PC-3 (cell line): Measurements from ENCODE around the gene HSPA8. TPM values are rescaled to one million over a fixed set of nuclear protein-coding genes. Genes with fewer than 3 reads are reported as not detected.

Experiments used
- ATAC-seq: fragments of 200-7000 bp; cut with Tn5 transposase; 2 replicates; pipeline ENCODE4 v1.9.1; 2020; ENCODE audit warnings: mild to moderate bottlenecking, moderate library complexity
- Bru-seq: library from RNA; stranded (reverse); fragments of 400-500 nt; gene quantifications from one replicate; lab custom pipeline; 2021; lab: Mats Ljungman, UMichigan
- BruChase-seq, 2 experiments: library from RNA; stranded (reverse); fragments of 400-500 nt; gene quantifications; one replicate each; lab custom pipeline; 2021; lab: Mats Ljungman, UMichigan
- BruUV-seq: library from RNA; stranded (reverse); fragments of 400-500 nt; replicated peaks from 2 replicates; lab custom pipeline; 2021; lab: Mats Ljungman, UMichigan
- CTCF ChIA-PET: fragments of 300-600 bp; sonication (Branson Sonifier 250); formaldehyde crosslinking; loops from one replicate; lab custom pipeline; 2022; ENCODE audit warnings: antibody characterized with exemption; lab: Charles Lee
- POLR2A ChIA-PET: fragments of 300-600 bp; sonication (Branson Sonifier 250); formaldehyde crosslinking; loops from one replicate; lab custom pipeline; 2022; ENCODE audit warnings: antibody characterized with exemption; ENCODE audit not compliant: unreplicated experiment; lab: Charles Lee
- DNase-seq: peaks from one replicate; pipeline ENCODE4 v3.0.0-alpha.2; 2015
- H2AFZ ChIP-seq: fragments of 300-600 bp; sonication (generic); 2 replicates; pipeline ENCODE4 v1.6.0; 2016; ENCODE audit warnings: antibody characterized with exemption, low read length
- H3F3A ChIP-seq: fragments of 300-600 bp; sonication (generic); one replicate; pipeline ENCODE4 v1.6.0; 2017; ENCODE audit warnings: antibody characterized with exemption, low read length, control low read depth, mild to moderate bottlenecking; ENCODE audit not compliant: unreplicated experiment
- H3K27ac ChIP-seq: fragments of 300-600 bp; sonication (generic); 2 replicates; pipeline ENCODE4 v1.5.1; 2016; ENCODE audit warnings: mild to moderate bottlenecking, low read length
- H3K27me3 ChIP-seq: fragments of 300-600 bp; sonication (generic); 2 replicates; pipeline ENCODE4 v1.6.1; 2016; ENCODE audit warnings: low read length, mixed read lengths
- H3K36me3 ChIP-seq: fragments of 300-600 bp; sonication (generic); 2 replicates; pipeline ENCODE4 v1.6.1; 2016; ENCODE audit warnings: low read depth, mixed run types, low read length, mixed read lengths
- H3K4me1 ChIP-seq: fragments of 300-600 bp; sonication (generic); 2 replicates; pipeline ENCODE4 v1.5.1; 2016; ENCODE audit warnings: low read length; ENCODE audit not compliant: insufficient read depth
- H3K4me2 ChIP-seq: fragments of 300-600 bp; sonication (generic); 2 replicates; pipeline ENCODE4 v1.6.0; 2016; ENCODE audit warnings: low read length
- H3K4me3 ChIP-seq: fragments of 300-600 bp; sonication (generic); 2 replicates; pipeline ENCODE4 v1.5.1; 2016; ENCODE audit warnings: mild to moderate bottlenecking, low read length, mixed read lengths
- H3K79me2 ChIP-seq: fragments of 300-600 bp; sonication (generic); 2 replicates; pipeline ENCODE4 v1.6.1; 2017; ENCODE audit warnings: low read length, mixed read lengths
- H3K9ac ChIP-seq: fragments of 300-600 bp; sonication (generic); 2 replicates; pipeline ENCODE4 v1.6.0; 2016; ENCODE audit warnings: mild to moderate bottlenecking, low read length
- H3K9me2 ChIP-seq: fragments of 300-600 bp; sonication (generic); replicated peaks from 2 replicates; pipeline ENCODE4 v1.6.1; 2016; ENCODE audit warnings: mixed run types, low read length, mixed read lengths
- H3K9me3 ChIP-seq: fragments of 300-600 bp; sonication (generic); 2 replicates; pipeline ENCODE4 v1.6.1; 2016; ENCODE audit warnings: low read length, mixed read lengths
- H4K20me1 ChIP-seq: fragments of 300-600 bp; sonication (generic); 2 replicates; pipeline ENCODE4 v1.6.1; 2016; ENCODE audit warnings: low read length, mixed read lengths
- CTCF ChIP-seq: fragments of 300-600 bp; sonication (generic); conservative IDR thresholded peaks from 2 replicates; pipeline ENCODE4 v1.5.1; 2017; ENCODE audit warnings: antibody characterized with exemption, low read depth, mild to moderate bottlenecking, low read length
- EZH2 ChIP-seq: fragments of 300-600 bp; sonication (generic); IDR thresholded peaks from one replicate; pipeline ENCODE4 v1.6.1; 2017; ENCODE audit warnings: antibody characterized with exemption, mild to moderate bottlenecking, low read length; ENCODE audit not compliant: unreplicated experiment
- EZH2phosphoT487 ChIP-seq: fragments of 300-600 bp; sonication (generic); IDR thresholded peaks from 2 replicates; pipeline ENCODE4 v1.6.1; 2018; ENCODE audit warnings: mild to moderate bottlenecking, antibody characterized with exemption, low read length, borderline replicate concordance
- intact Hi-C: fragments of 100-400 bp; cut with micrococcal nuclease; formaldehyde crosslinking; loops from 2 replicates; pipeline ENCODE4 v1.9.0; 2023
- long read RNA-seq: library from polyadenylated mRNA; unstranded; transcript quantifications from one replicate; pipeline ENCODE4 v2.0.0, GENCODE V29; 2021; ENCODE audit not compliant: unreplicated experiment
- total RNA-seq: library from RNA; depleted of rRNA; stranded (reverse); fragments of >200 nt; gene quantifications from 2 replicates; pipeline ENCODE4 v1.2.3, GENCODE V29; 2014; rRNA removed

HSPA8 gene
- total RNA-seq (2,396 and 2,484 TPM in 2 replicates), Bru-seq, nascent RNA (percentile 99 among the genes with signal in this experiment), BruChase-seq, experiment 1, labeled RNA remaining after a 6-hour chase (percentile 100 among the genes with signal in this experiment), BruChase-seq, experiment 2, labeled RNA remaining after a 2-hour chase (percentile 100 among the genes with signal in this experiment)
- long read RNA-seq, transcript HSPA8-201 (8 exons, 2,186 nt) = minor isoform, 11 of 2,693 reads
- long read RNA-seq, transcript HSPA8-224 (9 exons, 2,463 nt) = major isoform, 2,017 of 2,693 reads
- long read RNA-seq, transcript HSPA8-222 (6 exons, 1,884 nt) = minor isoform, 14 of 2,693 reads
- long read RNA-seq, transcript HSPA8-208 (3 exons, 740 nt) = minor isoform, 310 of 2,693 reads
- long read RNA-seq, partial matches to known transcripts = 89 of 2,693 reads
- long read RNA-seq, other reads (novel, unspliced or antisense) = 246 of 2,693 reads

DNA sequence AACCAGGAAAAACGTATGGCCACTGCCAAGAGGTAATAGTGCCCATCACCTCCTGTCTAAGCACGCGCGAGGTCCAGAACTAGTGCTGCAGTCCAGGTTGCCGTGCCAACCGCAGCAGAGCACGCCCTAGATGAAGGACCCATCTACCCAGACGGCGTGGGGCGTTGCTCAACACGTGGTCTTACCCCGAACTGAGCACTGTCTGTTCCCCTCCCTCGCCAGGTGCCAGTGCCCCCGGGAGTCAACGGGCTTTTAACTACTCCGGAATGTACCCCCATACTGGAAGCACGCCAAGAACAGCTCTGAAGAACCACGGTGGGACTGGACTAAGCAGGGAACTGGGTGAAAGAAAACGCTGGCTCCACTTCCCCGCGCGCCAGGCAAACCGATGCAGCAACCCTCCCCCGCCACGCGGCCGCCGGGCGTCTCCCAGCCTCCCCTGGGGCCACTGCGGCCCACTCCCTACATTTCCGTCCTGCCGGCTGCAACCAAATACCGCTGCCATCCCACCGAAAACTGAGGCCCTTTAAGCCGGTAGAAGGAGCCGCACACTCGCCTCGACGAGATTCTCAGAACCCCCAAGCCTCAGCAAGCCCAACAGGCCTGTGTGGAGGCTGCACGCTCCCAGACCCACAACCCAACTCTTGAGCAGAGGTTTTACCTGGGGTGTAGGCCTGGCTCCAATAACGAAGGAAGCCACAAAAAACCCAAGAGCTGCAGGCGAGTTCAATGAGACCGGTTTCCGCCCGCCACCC is at the start of gene HSPA8:
TSS of gene HSPA8 (minus strand) at position 734 of the 755 bp plus-strand sequence. CDS start 812 bp downstream, outside the sequence.
- peak; percentile 12 for ATAC-seq
- Histone ChIP-seq H3K4me2 (peak within 1 kb of the TSS; percentile 85), H3K9me3 (no peaks in the 10 kb centered on the region), H3K27ac (peak within 1 kb of the TSS; percentile 94), H4K20me1 (peaks cover 53% of the 10 kb centered on the region), H3K9ac (peak within 1 kb of the TSS; percentile 99), H3K9me2 (no peaks in the 10 kb centered on the region), H3K4me3 (peak within 1 kb of the TSS; percentile 95), H3K4me1 (peaks cover 49% of the 10 kb centered on the region), H3K79me2 (peaks cover 89% of the 10 kb centered on the region), H2AFZ (peak within 1 kb of the TSS; percentile 86), H3K27me3 (no peaks in the 10 kb centered on the region), H3K36me3 (peaks cover 53% of the 10 kb centered on the region), H3F3A (peaks cover 55% of the 10 kb centered on the region)
- ChIA-PET POLR2A (interaction anchor here (0.6 to 1.2 kb wide), 5 partner anchors 8 to 619 kb away, joined by 5 to 12 read pairs (median 10); no protein-coding TSS in a partner anchor), CTCF (interaction anchor here (0.6 kb wide), 4 partner anchors 39 to 183 kb away, joined by 6 to 16 read pairs (median 8); no protein-coding TSS in a partner anchor)
- peak; percentile 48 for DNase-seq
- intact Hi-C loops = loop anchor here (1.0 kb wide), 1 partner anchor 22 kb away; no protein-coding TSS in a partner anchor
- no peak for TF ChIP-seq CTCF
- TF ChIP-seq EZH2 = no peak
- TSS peak; percentile 36 for BruUV-seq

DNA sequence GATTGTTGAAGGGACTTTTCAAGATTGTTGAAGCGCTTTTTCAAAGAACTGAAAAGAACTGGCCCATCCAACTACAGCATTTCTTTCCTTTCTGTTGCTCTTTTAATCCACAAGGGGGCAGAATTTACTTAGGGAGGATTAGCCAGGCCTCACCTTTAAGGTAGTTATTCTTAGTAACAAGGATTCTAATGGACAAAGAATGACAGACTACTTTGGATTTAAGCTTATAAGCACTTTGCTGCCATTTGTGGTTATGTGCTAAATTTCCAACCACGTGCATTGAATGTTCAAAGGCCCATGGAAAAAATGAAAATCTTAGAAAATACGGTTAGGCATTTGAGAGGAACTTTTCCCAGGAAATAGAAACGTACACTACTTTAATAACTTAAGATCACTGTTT is 49.5 kb upstream of the HSPA8 start:
- DNase-seq (peak; percentile 86), ATAC-seq (peak; percentile 80)
- no peak overlapping the region for H3K4me2 ChIP-seq
- H4K20me1 ChIP-seq = no peaks in the 10 kb centered on the region
- no peaks in the 10 kb centered on the region for H3K27me3 ChIP-seq
- no peaks in the 10 kb centered on the region for H3K9me2 ChIP-seq
- no peaks in the 10 kb centered on the region for H3F3A ChIP-seq
- peak; percentile 95 for TF ChIP-seq CTCF
- TF ChIP-seq EZH2phosphoT487 = no peak
- TF ChIP-seq EZH2 = no peak
- intact Hi-C loops = loop anchor here (1.0 kb wide), 2 partner anchors 136 to 367 kb away; no protein-coding TSS in a partner anchor
- no TSS peak for BruUV-seq
- H3K79me2 ChIP-seq = no peaks in the 10 kb centered on the region
- peak overlapping the region; percentile 37 for H3K9ac ChIP-seq
- H3K4me3 ChIP-seq = no peak overlapping the region
- CTCF ChIA-PET = interaction anchor here (0.5 to 2.4 kb wide), 5 partner anchors 8 to 1042 kb away, joined by 3 to 48 read pairs (median 7); no protein-coding TSS in a partner anchor
- H2AFZ ChIP-seq = no peak overlapping the region
- no peaks in the 10 kb centered on the region for H3K9me3 ChIP-seq
- POLR2A ChIA-PET = interaction anchor here (1.5 kb wide), 1 partner anchor 136 kb away, joined by 3 read pairs; no protein-coding TSS in a partner anchor
- H3K4me1 ChIP-seq = peaks cover 7% of the 10 kb centered on the region
- H3K27ac ChIP-seq = peak overlapping the region; percentile 31
- peaks cover 6% of the 10 kb centered on the region for H3K36me3 ChIP-seq
